ENCODE data around the gene ADM. TPM values are rescaled to one million over a fixed set of nuclear protein-coding genes. Genes with fewer than 3 reads are reported as not detected.
A peak's percentile ranks its signal among the peaks of the same experiment; 100 is the strongest.

Gene ADM
- total RNA-seq, 1 donor from 2014 or later = 28.8 TPM

- no peak for TF ChIP-seq CTCF (conservative IDR thresholded peaks at IDR 0.05)
- H3K36me3 Mint-ChIP-seq = no peaks in the 10 kb centered on the region
- no peaks in the 10 kb centered on the region for H3K27me3 Mint-ChIP-seq
- no peak for DNase-seq (ENCODE audit: extremely low spot score, unreplicated experiment)
- peak overlapping the region; percentile 13 for H3K27ac Mint-ChIP-seq
- peak overlapping the region; percentile 69 for H3K4me3 Mint-ChIP-seq
- peaks cover 26% of the 10 kb centered on the region for H3K4me1 Mint-ChIP-seq (ENCODE audit: unreplicated experiment)
- H3K9me3 Mint-ChIP-seq = no peaks in the 10 kb centered on the region
Measured at GRCh38 chr11:10291801-10292638, 12.9 kb upstream of the ADM start.

- Mint-ChIP-seq H3K4me1 (ENCODE audit: unreplicated experiment) (peaks cover 30% of the 10 kb centered on the region), H3K36me3 (peaks cover 4% of the 10 kb centered on the region), H3K27me3 (no peaks in the 10 kb centered on the region), H3K27ac (peak within 1 kb of the TSS; percentile 96), H3K9me3 (no peaks in the 10 kb centered on the region), H3K4me3 (peak within 1 kb of the TSS; percentile 96)
- peak; percentile 91 for DNase-seq (ENCODE audit: extremely low spot score, unreplicated experiment)
- no peak for TF ChIP-seq CTCF (conservative IDR thresholded peaks at IDR 0.05)
Measured at GRCh38 chr11:10293423-10294289, 11.2 kb upstream of the ADM start, which contains the start of gene SBF2. Gene SBF2 (minus strand): TSS chr11:10294219. CDS start chr11:10294069, 150 bp downstream.

- peak overlapping the region; percentile 96 for H3K27ac Mint-ChIP-seq
- H3K4me1 Mint-ChIP-seq (ENCODE audit: unreplicated experiment) = peaks cover 30% of the 10 kb centered on the region
- H3K36me3 Mint-ChIP-seq = peaks cover 4% of the 10 kb centered on the region
- TF ChIP-seq CTCF (conservative IDR thresholded peaks at IDR 0.05) = no peak
- H3K27me3 Mint-ChIP-seq = no peaks in the 10 kb centered on the region
- H3K4me3 Mint-ChIP-seq = peak overlapping the region; percentile 96
- H3K9me3 Mint-ChIP-seq = no peaks in the 10 kb centered on the region
- DNase-seq (ENCODE audit: extremely low spot score, unreplicated experiment) = no peak
Measured at GRCh38 chr11:10294290-10294953, 10.5 kb upstream of the ADM start.

- DNase-seq (ENCODE audit: extremely low spot score, unreplicated experiment) = no peak
- H3K27me3 Mint-ChIP-seq = peaks cover 6% of the 10 kb centered on the region
- no peaks in the 10 kb centered on the region for H3K9me3 Mint-ChIP-seq
- peaks cover 10% of the 10 kb centered on the region for H3K36me3 Mint-ChIP-seq
- H3K4me1 Mint-ChIP-seq (ENCODE audit: unreplicated experiment) = peaks cover 24% of the 10 kb centered on the region
- peak overlapping the region; percentile 96 for H3K4me3 Mint-ChIP-seq
- peak overlapping the region; percentile 96 for H3K27ac Mint-ChIP-seq
- no peak for TF ChIP-seq CTCF (conservative IDR thresholded peaks at IDR 0.05)
Measured at GRCh38 chr11:10295064-10295901, 9.6 kb upstream of the ADM start.
